Esophagus squamous epithelium (tissue), 5 donors: Measurements from ENCODE around the gene ELMO1. TPM values are rescaled to one million over a fixed set of nuclear protein-coding genes. Genes with fewer than 3 reads are reported as not detected.
A peak's percentile ranks its signal among the peaks of the same experiment; 100 is the strongest.

Experiments used
- DNase-seq: peaks from one replicate; lab custom pipeline; 2025; lab: John Stamatoyannopoulos, UW
- H3K27ac ChIP-seq, 4 donors: fragments of 200-600 bp; sonication (generic); one replicate each; pipeline ENCODE4 v1.5.1; 2016 to 2019; ENCODE audit warnings: mild to moderate bottlenecking in 1 of 4
- H3K27me3 ChIP-seq, 4 donors: fragments of 200-600 bp; sonication (generic); 1 replicate in 3 of 4; 2 replicates in 1 of 4; pipeline versions ENCODE4 v1.5.1 to v1.6.0; 2017 to 2021; ENCODE audit warnings: antibody characterized with exemption in 1 of 4
- H3K36me3 ChIP-seq, 3 donors: fragments of 200-600 bp; sonication (generic); one replicate each; pipeline ENCODE4 v1.5.1; 2016 to 2019
- H3K4me1 ChIP-seq, 3 donors: fragments of 200-600 bp; sonication (generic); one replicate each; pipeline ENCODE4 v1.5.1; 2017 to 2019
- H3K4me3 ChIP-seq, 4 donors: fragments of 200-600 bp; sonication (generic); 1 replicate in 3 of 4; 2 replicates in 1 of 4; pipeline ENCODE4 v1.5.1; 2016 to 2019; ENCODE audit warnings: mild to moderate bottlenecking in 2 of 4, moderate library complexity in 1 of 4
- H3K9me3 ChIP-seq, 3 donors: fragments of 200-600 bp; sonication (generic); one replicate each; pipeline ENCODE4 v1.5.1; 2016 to 2019
- POLR2A ChIP-seq, 4 donors: fragments of 450-650 bp; IDR thresholded peaks; one replicate each; pipeline ENCODE4 v1.6.1; 2017; ENCODE audit warnings: antibody characterized with exemption in 4 of 4, mild to moderate bottlenecking in 4 of 4, moderate library complexity in 3 of 4
- WGBS, 2 donors: methylation state at CpG; one replicate each; pipeline ENCODE4 v1.1.5; 2018; 5-methylcytosine and 5-hydroxymethylcytosine counted together
- intact Hi-C: fragments of 100-400 bp; cut with DNase I; formaldehyde crosslinking; loops from one replicate; pipeline ENCODE4 v1.15.0; 2022
- total RNA-seq, 4 donors: library from RNA; depleted of rRNA; stranded (reverse); fragments of >200 nt; gene quantifications; one replicate each; pipeline ENCODE4 v1.1.0, GENCODE V29; 2016
- TF ChIP-seq, protein P1 (sequence below), 6 experiments: fragments of 450-650 bp in 4 of 6; fragments of 200-600 bp in 2 of 6; sonication (generic) in 2 of 6; IDR thresholded peaks; one replicate each; pipeline ENCODE4 v1.5.1; 2016 to 2019; ENCODE audit warnings: antibody characterized with exemption in 6 of 6, mild to moderate bottlenecking in 4 of 6, moderate library complexity in 4 of 6
- donor health status: DM: yes; HTN: yes; CAD: no.

ELMO1 gene
- total RNA-seq, 4 donors from 2014 or later: 0.68 to 36.6 (median 11.8) TPM

DNA sequence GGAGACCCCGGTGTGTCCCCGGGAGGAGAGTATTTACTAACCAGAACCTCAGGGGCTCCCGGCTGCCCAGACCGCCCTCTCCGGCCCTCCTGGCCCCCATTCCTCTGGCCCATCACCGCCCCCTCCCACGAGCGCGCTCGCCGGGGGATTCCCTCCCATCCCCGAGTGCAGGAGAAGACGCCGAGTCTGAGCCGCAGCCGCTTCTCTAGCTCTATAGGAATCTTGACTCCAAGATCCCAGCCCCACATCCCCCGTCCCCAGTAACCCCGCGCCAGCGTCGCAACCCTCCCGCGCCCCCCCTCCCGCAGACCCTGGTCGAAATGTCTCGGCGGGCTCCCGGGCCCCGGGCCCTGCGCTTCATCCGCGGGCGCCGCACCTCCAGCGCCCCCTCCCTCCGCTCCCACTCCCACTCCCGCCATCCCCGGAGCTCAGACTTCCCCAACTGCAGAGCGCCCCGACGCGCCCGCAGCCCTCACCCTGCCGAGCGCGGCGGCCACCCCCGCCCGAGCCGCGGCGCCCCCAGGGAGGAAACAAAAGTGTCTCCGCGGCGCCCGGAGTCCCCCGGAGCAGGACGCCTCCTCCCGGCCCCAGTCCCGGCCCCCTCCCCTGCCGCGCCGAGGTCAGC lies 541 bp downstream of the ELMO1 start:
- intact Hi-C loops: no loop called here
- H3K4me1 ChIP-seq: peaks cover 0 to 50% (median 2%) of the 10 kb centered on the region in 3 donors
- H3K4me3 ChIP-seq: peak overlapping the region; percentile 46 to 87 (median 74)
- no peaks in the 10 kb centered on the region for H3K36me3 ChIP-seq
- no peak for TF ChIP-seq POLR2A (IDR thresholded peaks at IDR 0.05)
- TF ChIP-seq, protein P1, sequence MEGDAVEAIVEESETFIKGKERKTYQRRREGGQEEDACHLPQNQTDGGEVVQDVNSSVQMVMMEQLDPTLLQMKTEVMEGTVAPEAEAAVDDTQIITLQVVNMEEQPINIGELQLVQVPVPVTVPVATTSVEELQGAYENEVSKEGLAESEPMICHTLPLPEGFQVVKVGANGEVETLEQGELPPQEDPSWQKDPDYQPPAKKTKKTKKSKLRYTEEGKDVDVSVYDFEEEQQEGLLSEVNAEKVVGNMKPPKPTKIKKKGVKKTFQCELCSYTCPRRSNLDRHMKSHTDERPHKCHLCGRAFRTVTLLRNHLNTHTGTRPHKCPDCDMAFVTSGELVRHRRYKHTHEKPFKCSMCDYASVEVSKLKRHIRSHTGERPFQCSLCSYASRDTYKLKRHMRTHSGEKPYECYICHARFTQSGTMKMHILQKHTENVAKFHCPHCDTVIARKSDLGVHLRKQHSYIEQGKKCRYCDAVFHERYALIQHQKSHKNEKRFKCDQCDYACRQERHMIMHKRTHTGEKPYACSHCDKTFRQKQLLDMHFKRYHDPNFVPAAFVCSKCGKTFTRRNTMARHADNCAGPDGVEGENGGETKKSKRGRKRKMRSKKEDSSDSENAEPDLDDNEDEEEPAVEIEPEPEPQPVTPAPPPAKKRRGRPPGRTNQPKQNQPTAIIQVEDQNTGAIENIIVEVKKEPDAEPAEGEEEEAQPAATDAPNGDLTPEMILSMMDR (IDR thresholded peaks at IDR 0.05): no peak
- no peaks in the 10 kb centered on the region for H3K9me3 ChIP-seq
- peak overlapping the region; percentile 83 to 97 (median 91) for H3K27ac ChIP-seq
- DNase-seq: no peak
- 3 to 5% methylated on average over 4 to 6 of the region's 63 CpGs for WGBS, 2 donors
- H3K27me3 ChIP-seq: peaks cover 0 to 37% (median 0%) of the 10 kb centered on the region in 4 donors

GRCh38 chr7:37446371-37446770 lies 2.3 kb downstream of the ELMO1 start:
- no peaks in the 10 kb centered on the region for H3K9me3 ChIP-seq
- H3K27ac ChIP-seq: peak overlapping the region in 3 of 4 donors; percentile 87 to 97 (median 95)
- intact Hi-C loops: no loop called here
- TF ChIP-seq, protein P1 (IDR thresholded peaks at IDR 0.05): no peak
- no peak for TF ChIP-seq POLR2A (IDR thresholded peaks at IDR 0.05)
- no peaks in the 10 kb centered on the region for H3K36me3 ChIP-seq
- H3K27me3 ChIP-seq: peaks cover 0 to 37% (median 0%) of the 10 kb centered on the region in 4 donors
- no peak for DNase-seq
- H3K4me3 ChIP-seq: no peak overlapping the region
- WGBS, 2 donors: 71% methylated on average over 3 of the region's 3 CpGs; no CpG with 5 or more reads in 1 of the 2 donors
- H3K4me1 ChIP-seq: peaks cover 0 to 65% (median 2%) of the 10 kb centered on the region in 3 donors

- TF ChIP-seq, protein P1 (IDR thresholded peaks at IDR 0.05): no peak
- no peak for TF ChIP-seq POLR2A (IDR thresholded peaks at IDR 0.05)
- peaks cover 0 to 71% (median 2%) of the 10 kb centered on the region in 3 donors for H3K4me1 ChIP-seq
- H3K4me3 ChIP-seq: no peak overlapping the region
- peak overlapping the region in 3 of 4 donors; percentile 87 to 97 (median 95) for H3K27ac ChIP-seq
- H3K9me3 ChIP-seq: no peaks in the 10 kb centered on the region
- intact Hi-C loops: no loop called here
- WGBS, 2 donors: 93 to 100% methylated on average over 1 of the region's 1 CpG
- peaks cover 0 to 37% (median 0%) of the 10 kb centered on the region in 4 donors for H3K27me3 ChIP-seq
- no peak for DNase-seq
- no peaks in the 10 kb centered on the region for H3K36me3 ChIP-seq
Observed at GRCh38 chr7:37445790-37446189, 2.9 kb downstream of the ELMO1 start.

- Histone ChIP-seq H3K27ac (peak overlapping the region in 3 of 4 donors; percentile 48 to 97 (median 95)), H3K4me1 (peaks cover 0 to 77% (median 2%) of the 10 kb centered on the region in 3 donors), H3K9me3 (no peaks in the 10 kb centered on the region), H3K27me3 (peaks cover 0 to 37% (median 0%) of the 10 kb centered on the region in 4 donors), H3K36me3 (no peaks in the 10 kb centered on the region), H3K4me3 (no peak overlapping the region)
- intact Hi-C loops: no loop called here
- DNase-seq: no peak
- WGBS, 2 donors: 66 to 73% methylated on average over 4 of the region's 4 CpGs
- TF ChIP-seq, protein P1 (IDR thresholded peaks at IDR 0.05): no peak
- no peak for TF ChIP-seq POLR2A (IDR thresholded peaks at IDR 0.05)
Observed at GRCh38 chr7:37445064-37445723, 3.5 kb downstream of the ELMO1 start.

DNA sequence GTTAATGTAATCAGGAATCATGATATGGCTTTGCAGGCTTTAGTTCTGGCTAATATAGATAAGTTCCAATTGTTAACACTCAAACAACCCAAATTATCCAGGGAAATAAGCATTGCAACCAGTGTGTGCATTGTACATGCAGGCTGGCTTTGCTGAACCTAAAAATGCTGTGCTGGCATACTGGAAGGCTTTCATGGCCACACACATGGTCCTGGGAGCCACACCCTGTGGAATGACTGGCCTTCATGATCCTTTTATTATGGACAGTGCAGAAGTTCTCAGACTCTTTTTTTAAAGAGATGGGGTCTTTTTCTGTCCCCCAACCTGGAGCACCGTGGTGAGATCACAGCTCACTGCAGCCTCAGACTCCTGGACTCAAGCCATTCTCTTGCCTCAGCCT lies 5.0 kb downstream of the ELMO1 start:
- Histone ChIP-seq H3K27me3 (peaks cover 0 to 26% (median 0%) of the 10 kb centered on the region in 4 donors), H3K4me1 (peaks cover 0 to 79% (median 9%) of the 10 kb centered on the region in 3 donors), H3K4me3 (no peak overlapping the region), H3K36me3 (no peaks in the 10 kb centered on the region), H3K9me3 (no peaks in the 10 kb centered on the region), H3K27ac (peak overlapping the region in 1 of 4 donors; percentile 34)
- WGBS, 2 donors: 63 to 64% methylated on average over 1 of the region's 1 CpG
- TF ChIP-seq POLR2A (IDR thresholded peaks at IDR 0.05): no peak
- TF ChIP-seq, protein P1 (IDR thresholded peaks at IDR 0.05): no peak
- intact Hi-C loops: no loop called here
- DNase-seq: no peak
